ENCODE measurements around the gene GALNT2.
A peak's percentile ranks its signal among the peaks of the same experiment; 100 is the strongest.

GALNT2 gene

GRCh38 chr1:230097370-230097769, 30.3 kb downstream of the GALNT2 start:
- no peak for DNase-seq

- DNase-seq = no peak
Measured at GRCh38 chr1:230098723-230099122, 31.7 kb downstream of the GALNT2 start.

- DNase-seq = no peak
Measured at GRCh38 chr1:230099465-230099864, 32.4 kb downstream of the GALNT2 start.

DNA sequence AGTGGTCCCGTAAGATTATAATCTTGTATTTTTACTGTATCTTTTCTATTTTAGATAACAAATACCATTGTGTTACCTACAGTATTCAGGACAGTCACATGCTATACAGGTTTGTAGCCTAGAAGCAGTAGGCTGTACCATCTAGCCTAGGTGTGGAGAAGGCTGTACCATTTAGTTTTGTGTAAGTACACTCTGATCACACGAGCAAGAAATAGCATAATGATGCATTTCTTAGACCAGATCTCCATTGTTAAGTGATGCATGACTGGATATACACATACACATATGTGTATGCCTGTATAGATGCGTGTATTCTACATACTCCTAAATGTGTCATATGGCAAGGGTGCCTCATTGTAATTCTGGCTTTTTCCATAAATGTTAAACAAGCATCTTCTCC, 33.9 kb downstream of the GALNT2 start:
- DNase-seq = no peak

- DNase-seq = no peak
Measured at GRCh38 chr1:230101556-230101955, 34.5 kb downstream of the GALNT2 start.

DNA sequence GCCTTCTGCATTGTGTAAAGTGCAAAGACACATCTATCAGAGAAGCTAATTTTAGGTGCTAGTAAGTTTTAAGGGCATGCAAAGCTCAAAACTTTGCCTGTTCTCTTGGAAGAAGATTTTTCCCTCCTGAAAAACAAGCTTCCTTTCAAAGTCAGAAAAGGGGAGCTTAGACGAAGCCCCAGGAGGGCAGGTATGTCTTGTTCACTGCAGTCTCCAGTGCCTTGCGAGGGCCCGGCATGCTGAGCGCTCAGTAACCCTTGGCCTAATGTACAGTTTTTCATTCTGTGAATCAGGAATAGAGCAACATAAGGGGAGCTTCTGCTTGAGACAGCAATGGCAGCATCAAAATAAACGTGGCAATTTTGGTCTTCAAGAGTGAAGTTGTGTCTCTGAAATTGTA, 35.0 kb downstream of the GALNT2 start:
- DNase-seq = no peak

DNA sequence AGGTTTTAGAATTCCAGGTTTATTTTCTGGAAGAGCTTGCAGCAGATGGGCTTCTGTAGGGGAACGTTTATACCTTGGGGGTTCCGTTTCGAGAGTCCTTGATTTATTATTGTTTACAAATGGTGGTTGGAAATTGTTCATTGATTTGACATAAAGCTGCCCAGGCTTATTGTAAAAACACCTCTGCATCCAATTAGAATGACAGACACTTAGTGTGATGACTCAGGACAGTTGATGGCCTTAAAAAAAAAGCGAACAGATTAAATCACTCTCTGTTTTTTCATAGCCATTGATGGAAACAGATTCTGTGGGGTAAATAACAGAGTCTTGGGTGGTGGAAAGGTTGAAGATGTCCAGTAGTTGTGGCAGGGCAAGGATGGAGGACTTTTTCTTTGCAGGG, 35.4 kb downstream of the GALNT2 start:
- no peak for DNase-seq

- peak in 1 of 5 experiments; percentile 43 for DNase-seq
Measured at GRCh38 chr1:230103306-230104173, 36.5 kb downstream of the GALNT2 start.

DNA sequence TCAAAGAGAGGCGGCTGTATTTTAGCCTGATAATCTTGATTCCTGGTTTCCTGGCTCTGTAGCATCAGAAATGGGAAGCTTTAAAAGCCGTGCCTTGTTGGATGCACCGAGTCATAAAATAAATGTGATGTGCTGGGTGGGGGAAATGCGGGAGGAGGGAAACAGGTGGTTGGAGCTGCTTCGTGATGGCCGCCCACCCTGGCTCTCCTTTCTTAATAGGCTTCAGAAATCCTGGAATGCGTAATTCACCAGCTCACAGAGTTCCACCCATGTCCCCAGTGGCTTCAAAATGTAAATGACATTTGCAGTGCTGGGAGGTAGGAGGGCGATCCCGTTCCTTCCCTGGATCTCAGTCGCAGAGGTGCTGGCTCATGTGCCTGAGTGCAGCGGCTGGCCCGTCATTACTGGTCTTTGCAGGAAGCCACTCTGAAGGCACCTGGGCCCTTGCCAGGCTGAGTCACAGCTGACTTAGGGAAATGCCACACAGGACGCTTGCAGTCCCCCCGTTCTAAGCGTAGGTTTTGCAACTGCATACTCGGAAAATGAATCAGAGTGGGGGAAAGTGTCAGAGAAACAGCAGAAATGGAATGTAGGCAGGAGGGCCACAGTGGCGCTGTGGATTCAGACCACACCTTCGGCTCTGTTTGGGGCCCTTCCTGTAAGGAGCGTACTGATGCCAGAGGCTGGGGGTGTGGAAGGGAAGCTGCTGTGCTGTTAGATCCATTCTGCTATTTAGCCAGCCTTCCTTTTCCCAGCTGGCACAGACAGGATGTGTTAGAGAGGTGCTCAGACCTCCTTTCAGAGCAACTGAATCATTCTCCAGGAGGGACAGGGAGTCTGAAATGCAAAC, 37.6 kb downstream of the GALNT2 start:
- peak in 2 of 5 experiments; percentile 76 to 83 for DNase-seq

DNA sequence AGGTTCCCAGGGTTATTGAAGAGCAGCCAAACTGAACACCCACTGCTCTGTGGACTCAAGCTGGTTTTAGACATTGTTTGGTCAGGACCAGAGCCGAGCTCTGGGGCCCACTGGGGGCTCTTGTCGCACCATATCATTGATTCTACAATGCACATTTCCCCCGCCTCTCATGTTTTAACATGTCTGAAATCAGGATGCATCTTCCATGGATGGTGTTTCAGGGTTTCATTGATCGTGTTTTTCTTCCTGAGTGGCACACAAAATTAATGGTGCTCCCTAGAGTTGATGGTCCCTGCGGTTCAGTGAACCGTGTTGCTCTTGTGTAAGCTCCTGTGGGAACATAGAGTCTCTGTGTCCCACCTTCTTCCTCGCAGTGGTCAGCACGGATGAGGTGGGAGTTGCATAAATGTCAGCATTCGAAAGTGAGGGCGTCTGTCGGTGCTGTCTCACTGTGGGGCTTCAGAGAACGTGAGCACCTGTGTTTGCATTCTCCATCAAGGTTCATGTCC, 38.3 kb downstream of the GALNT2 start:
- DNase-seq = no peak

- DNase-seq = peak in 1 of 5 experiments; percentile 42
Measured at GRCh38 chr1:230105754-230106625, 39.0 kb downstream of the GALNT2 start.

- DNase-seq = no peak
Measured at GRCh38 chr1:230107941-230108340, 40.9 kb downstream of the GALNT2 start.

- DNase-seq = peak in 1 of 5 experiments; percentile 55
Measured at GRCh38 chr1:230108580-230108979, 41.5 kb downstream of the GALNT2 start.

- DNase-seq = no peak
Measured at GRCh38 chr1:230109066-230109465, 42.0 kb downstream of the GALNT2 start.

DNA sequence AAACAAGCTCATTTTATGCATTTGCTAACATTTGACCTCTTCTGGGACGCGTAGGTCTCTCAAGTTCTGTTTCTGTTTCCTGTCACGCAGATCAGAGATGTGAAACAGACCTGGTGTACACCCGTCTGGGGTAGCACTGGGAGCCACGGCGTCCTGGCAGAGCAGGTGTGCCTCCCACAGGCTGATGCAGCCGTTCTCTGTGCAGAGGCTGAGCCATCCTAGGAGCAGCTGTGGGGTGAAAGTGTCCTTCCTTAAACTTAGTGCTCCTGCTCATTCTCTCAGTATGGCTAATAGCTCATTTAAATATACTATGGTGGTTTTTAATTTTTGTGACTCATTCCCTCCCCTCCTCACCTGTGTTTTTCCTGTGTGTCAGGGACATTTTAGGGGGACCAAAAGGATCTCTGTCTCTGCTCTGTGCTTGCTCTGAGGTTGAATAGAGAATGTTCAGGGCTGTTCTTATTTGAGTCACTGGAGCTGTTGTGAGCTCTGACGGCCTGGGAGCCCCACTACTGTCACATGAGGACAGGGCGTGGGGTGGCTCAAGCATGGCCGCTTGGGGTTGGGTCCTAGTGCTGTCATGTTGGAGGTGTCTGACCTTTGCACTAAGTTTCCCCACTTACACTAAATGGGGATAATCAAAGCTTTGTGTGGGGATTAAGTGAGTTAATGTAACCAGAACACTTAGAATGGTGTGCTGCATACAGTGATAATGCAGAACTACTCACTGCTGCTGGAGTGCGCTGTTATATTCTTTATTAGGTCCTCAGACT, 43.0 kb downstream of the GALNT2 start:
- peak in 2 of 5 experiments; percentile 71 to 80 for DNase-seq

DNA sequence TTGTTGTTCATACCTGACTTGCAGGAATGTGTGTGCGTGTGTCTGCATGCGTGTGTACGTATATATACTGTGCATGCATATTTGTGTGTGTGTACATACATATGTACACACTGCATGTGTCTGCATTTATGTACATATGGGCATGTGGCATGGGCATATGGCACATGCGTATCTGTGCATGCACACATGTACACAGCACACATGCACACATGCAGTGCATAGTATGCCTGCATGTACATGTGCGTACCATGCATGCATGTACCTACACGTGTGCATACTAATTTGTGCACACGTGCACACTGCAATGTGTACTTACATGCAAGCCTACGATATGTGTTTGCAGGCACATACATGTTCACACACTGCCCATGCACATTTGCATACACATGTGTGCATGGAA, 43.9 kb downstream of the GALNT2 start:
- no peak for DNase-seq

- no peak for DNase-seq
Measured at GRCh38 chr1:230112131-230112701, 45.2 kb downstream of the GALNT2 start.

DNA sequence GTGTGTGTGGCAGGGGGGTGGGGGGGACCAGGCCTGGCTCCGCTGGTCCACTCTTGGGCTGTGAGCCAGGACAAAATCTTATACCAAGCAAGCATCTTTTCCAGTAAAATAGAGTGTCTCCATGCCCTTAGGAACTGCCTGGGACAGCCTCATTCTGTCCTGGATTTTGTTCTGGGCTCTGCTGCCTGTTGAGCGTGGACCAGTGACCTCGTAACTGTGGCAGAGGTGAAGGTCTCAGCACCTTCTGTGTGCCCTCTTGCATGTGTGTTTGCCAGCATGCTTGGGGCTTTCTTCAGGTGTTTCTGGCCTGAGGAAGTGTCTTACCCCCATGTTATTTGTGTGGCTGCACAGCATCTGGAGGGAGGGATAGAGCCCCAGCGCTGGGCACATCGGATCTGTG, 45.7 kb downstream of the GALNT2 start:
- DNase-seq = no peak

DNA sequence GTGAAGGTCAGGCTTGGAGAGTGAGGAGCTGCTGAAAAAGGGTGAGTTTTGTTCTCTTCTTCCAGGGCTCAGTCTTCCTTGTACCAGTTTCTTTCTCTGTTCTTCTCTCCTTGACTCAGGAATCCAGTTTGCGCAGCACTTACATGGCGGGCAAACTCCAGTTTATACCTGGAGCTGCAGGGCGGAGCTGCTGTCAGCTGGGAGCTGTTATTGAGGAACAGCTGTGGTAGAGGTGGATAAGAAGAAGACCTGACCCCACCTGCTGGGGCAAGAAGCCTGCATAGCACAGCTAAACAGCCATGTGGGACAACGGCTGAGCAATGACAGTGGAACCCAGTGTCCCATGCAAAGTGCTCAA, 46.2 kb downstream of the GALNT2 start:
- no peak for DNase-seq

DNA sequence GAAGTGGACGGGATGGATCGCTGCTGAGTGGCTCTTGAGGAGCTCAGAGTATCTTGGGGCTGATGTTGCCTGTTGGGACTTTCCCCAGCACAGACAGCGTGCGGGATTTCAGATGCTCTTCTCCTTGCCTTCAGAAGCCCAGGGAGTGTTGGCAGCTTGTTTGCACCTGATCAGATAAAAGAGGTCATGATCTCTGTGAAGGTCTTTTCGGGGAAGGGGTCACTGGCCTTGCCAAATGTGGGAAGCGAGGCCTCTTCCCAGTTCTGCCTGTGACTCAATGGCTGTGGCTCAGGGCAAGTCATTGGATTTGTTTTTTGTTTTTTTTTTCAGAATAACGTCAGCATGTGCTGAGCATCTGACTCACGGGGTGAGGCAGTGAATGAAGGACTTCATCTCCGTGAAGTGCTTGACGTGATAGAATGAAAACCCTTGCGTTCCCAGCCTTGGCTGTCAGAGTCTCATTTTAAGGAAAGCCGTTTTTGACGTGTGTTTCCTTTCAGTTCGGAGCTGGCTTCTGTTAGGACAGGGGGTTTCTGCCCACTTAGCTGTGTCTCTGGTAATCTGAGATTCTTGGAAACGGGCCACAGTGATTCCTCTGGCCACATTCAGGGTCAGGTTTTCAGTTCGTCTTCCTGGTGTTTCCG, 46.7 kb downstream of the GALNT2 start:
- DNase-seq = no peak

DNA sequence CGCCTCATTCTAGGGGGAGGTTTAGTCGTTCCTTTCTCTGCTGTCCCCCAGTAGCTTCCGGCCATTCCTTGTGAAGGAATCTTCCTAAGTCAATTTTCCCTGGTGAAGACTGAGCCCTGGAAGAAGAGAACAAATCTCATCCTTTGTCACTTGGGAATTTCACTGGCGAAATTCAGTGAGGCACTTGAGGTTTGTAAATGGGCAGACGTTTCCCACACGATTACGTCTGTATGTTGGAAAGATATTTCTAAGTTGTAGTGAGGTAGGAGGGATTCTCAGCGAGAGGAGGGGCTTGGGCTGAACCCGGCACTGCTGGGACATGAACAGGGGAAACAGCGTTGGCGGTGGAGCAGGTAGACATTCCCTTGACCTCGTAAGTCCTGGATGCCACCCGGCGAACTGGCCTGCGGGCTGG, 47.2 kb downstream of the GALNT2 start:
- no peak for DNase-seq
